HepG2 (cell line): ENCODE results near the gene ALG14. TPM values are rescaled to one million over a fixed set of nuclear protein-coding genes. Genes with fewer than 3 reads are reported as not detected.
A peak's percentile ranks its signal among the peaks of the same experiment; 100 is the strongest.

ENCODE experiments used
- ARID5B ChIP-seq: IDR thresholded peaks from 2 replicates; pipeline ENCODE4 v1.4.0; 2020; ENCODE audit warnings: mild to moderate bottlenecking, missing genetic modification reagents
- ATF3 ChIP-seq: sonication (generic); formaldehyde crosslinking; IDR thresholded peaks from 2 replicates; pipeline ENCODE4 v1.4.0; 2020; ENCODE audit warnings: missing genetic modification reagents
- CHCHD3 ChIP-seq: sonication (generic); formaldehyde crosslinking; IDR thresholded peaks from 2 replicates; pipeline ENCODE4 v1.8.0; 2022; ENCODE audit warnings: mild to moderate bottlenecking, missing genetic modification reagents, moderate library complexity
- FIP1L1 ChIP-seq: fragments of 200-400 bp; formaldehyde crosslinking; IDR thresholded peaks from 2 replicates; pipeline ENCODE4 v1.6.1; 2018; ENCODE audit warnings: low read depth, mild to moderate bottlenecking, low read length, moderate library complexity, borderline replicate concordance; ENCODE audit not compliant: insufficient read depth
- HMG20A ChIP-seq: IDR thresholded peaks from 2 replicates; pipeline ENCODE4 v1.6.1; 2016; ENCODE audit warnings: borderline replicate concordance
- HNF4G ChIP-seq, 2 experiments: sonication (generic) in 1 of 2; formaldehyde crosslinking in 1 of 2; IDR thresholded peaks; 2 replicates each; pipeline versions ENCODE4 v1.4.0 to v1.6.1; 2011 to 2020; ENCODE audit warnings: borderline replicate concordance in 2 of 2, low read depth in 2 of 2, mild to moderate bottlenecking in 2 of 2, low read length in 1 of 2, missing genetic modification reagents in 1 of 2, moderate library complexity in 1 of 2
- PREB ChIP-seq: sonication (generic); formaldehyde crosslinking; IDR thresholded peaks from 2 replicates; pipeline ENCODE4 v1.4.0; 2020; ENCODE audit warnings: missing genetic modification reagents
- SP1 ChIP-seq, 2 experiments: fragments of 450-650 bp in 1 of 2; sonication (generic) in 1 of 2; formaldehyde crosslinking in 1 of 2; IDR thresholded peaks; 2 replicates each; pipeline versions ENCODE4 v1.4.0 to v1.6.1; 2016 to 2020; ENCODE audit warnings: missing genetic modification reagents in 1 of 2
- TERF1 ChIP-seq: sonication (generic); formaldehyde crosslinking; IDR thresholded peaks from 2 replicates; pipeline ENCODE4 v1.8.0; 2022; ENCODE audit warnings: mild to moderate bottlenecking, missing genetic modification reagents, moderate library complexity
- ZBED4 ChIP-seq: sonication (generic); formaldehyde crosslinking; IDR thresholded peaks from 2 replicates; pipeline ENCODE4 v1.4.0; 2020; ENCODE audit warnings: missing genetic modification reagents, borderline replicate concordance
- ZFP62 ChIP-seq: sonication (generic); formaldehyde crosslinking; IDR thresholded peaks from 2 replicates; pipeline ENCODE4 v1.4.0; 2020; ENCODE audit warnings: missing genetic modification reagents
- ZNF207 ChIP-seq: fragments of 450-650 bp; IDR thresholded peaks from 2 replicates; pipeline ENCODE4 v1.6.1; 2016; ENCODE audit warnings: antibody characterized with exemption, borderline replicate concordance
- ZNF512 ChIP-seq: sonication (generic); formaldehyde crosslinking; IDR thresholded peaks from 2 replicates; pipeline ENCODE4 v1.4.0; 2020; ENCODE audit warnings: mild to moderate bottlenecking, missing genetic modification reagents
- ZNF562 ChIP-seq: sonication (generic); formaldehyde crosslinking; IDR thresholded peaks from 2 replicates; pipeline ENCODE4 v1.8.0; 2022; ENCODE audit warnings: missing genetic modification reagents, borderline replicate concordance
- polyA plus RNA-seq, 8 experiments: library from polyadenylated mRNA; depleted of rRNA in 3 of 8; stranded (reverse) in 7 of 8; unstranded in 1 of 8; fragments of >200 nt; fragmentation: Illumina TruSeq in 4 of 8; extraction: Trizol in 4 of 8; gene quantifications; 2 replicates each; pipeline versions ENCODE4 v1.2.1 to v1.2.3, GENCODE V29; 2011 to 2016; ENCODE audit warnings: low read depth in 4 of 8, missing spikeins in 1 of 8, mixed read lengths in 1 of 8; ENCODE audit not compliant: insufficient read depth in 1 of 8
- total RNA-seq, 5 experiments: library from RNA; depleted of rRNA; stranded (reverse); fragments of >200 nt; fragmentation: Illumina TruSeq; extraction: Trizol; gene quantifications; 2 replicates each; pipeline ENCODE4 v1.2.3, GENCODE V29; 2016; ENCODE audit warnings: low read depth in 1 of 5

ALG14 gene
- total and polyA plus RNA-seq, 2 of the 13 experiments (the other 11 are each of a cell fraction or from before 2014, with no cell fraction given) = 4.5 to 12.7 TPM

GRCh38 chr1:95002540-95003432 lies 70.0 kb downstream of the ALG14 start (continued):
- TF ChIP-seq ZBED4 (CRISPR knock-in tag) = no peak
- TF ChIP-seq ZNF207 = no peak
- no peak for TF ChIP-seq HMG20A
- 0 out of 2 replicates have a peak, but pooled peaks have one; percentile 10 for TF ChIP-seq ARID5B (CRISPR knock-in tag)
- TF ChIP-seq CHCHD3 (CRISPR knock-in tag) = no peak
- TF ChIP-seq ZFP62 (CRISPR knock-in tag) = no peak
- TF ChIP-seq ZNF512 (CRISPR knock-in tag) = no peak
- no peak for TF ChIP-seq FIP1L1
- no peak for TF ChIP-seq TERF1 (CRISPR knock-in tag)
- no peak for TF ChIP-seq PREB (CRISPR knock-in tag)
- TF ChIP-seq SP1 (IDR thresholded peaks at IDR 0.05) = no peak
- no peak for TF ChIP-seq SP1 (CRISPR knock-in tag; IDR thresholded peaks at IDR 0.05)
- TF ChIP-seq HNF4G (IDR thresholded peaks at IDR 0.05; ENCODE audit: borderline replicate concordance, low read depth, low read length) = peak; percentile 28; the same call in 1 of the 2 replicates
- TF ChIP-seq HNF4G (CRISPR knock-in tag; IDR thresholded peaks at IDR 0.05; ENCODE audit: borderline replicate concordance, low read depth) = no peak
- TF ChIP-seq ZNF562 (CRISPR knock-in tag) = no peak
- no peak for TF ChIP-seq ATF3
